ENCODE data around the gene ING2. TPM values are rescaled to one million over a fixed set of nuclear protein-coding genes. Genes with fewer than 3 reads are reported as not detected.
"Not testable (repeated sequence)": the region's sequence is repeated elsewhere in the genome, so short reads cannot be mapped to it uniquely, and the experiment has no call there.

Gene ING2
- total RNA-seq, 1 experiment from 2014 or later = 8.1 TPM

DNA sequence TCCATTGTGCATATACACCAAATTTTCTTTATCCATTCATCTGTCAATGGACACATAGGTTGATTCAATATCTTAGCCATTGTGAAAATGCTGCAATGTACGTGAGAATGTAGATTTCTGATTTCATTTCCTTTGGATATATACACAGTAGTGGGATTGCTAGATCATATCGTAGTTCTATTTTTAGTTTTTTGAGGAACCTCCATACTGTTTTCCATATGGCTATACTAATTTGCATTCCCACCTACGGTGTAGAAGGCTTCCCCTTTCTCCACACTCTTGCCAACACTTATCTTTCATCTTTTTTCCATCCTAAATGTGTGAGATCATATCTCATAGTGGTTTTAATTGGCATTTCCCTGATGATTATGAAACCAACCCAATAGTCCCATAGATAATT is 43.4 kb downstream of the ING2 start:
- DNase-seq (ENCODE audit: low spot score) = no peak

DNA sequence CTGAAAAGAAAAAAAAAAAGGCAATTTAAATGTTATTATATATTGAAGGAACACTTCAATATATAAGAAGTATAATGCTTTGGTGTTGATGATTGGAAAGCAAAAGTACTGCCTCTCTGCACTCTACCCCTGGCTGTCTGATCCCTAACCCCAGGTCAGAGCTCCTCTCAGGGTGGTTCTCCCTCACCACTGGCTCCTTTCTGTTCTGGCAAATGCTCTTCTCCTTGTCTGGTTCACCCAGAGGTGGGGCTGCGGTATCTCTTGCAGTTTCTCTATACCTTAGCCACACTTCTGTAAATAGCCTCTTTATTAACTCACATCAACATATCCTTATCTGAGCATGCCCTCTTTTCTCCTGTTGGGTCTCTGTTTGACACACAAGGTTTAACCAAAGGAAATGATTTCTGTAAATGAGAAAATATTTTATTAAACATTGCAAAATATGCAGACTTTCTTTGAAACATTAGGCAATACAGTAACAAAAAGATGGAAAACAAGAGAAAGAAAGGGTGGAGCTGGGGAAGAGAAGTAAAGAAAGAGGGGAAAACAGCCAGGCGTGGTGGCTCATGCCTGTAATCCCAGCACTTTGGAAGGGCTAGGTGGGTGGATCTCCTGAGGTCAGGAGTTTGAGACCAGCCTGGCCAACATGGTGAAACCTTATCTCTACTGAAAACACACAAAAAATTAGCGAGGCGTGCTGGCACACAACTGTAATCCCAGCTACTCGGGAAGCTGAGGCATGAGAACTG is 45.7 kb downstream of the ING2 start:
- no peak for DNase-seq (ENCODE audit: low spot score)

GRCh38 chr4:183552274-183553146 is 47.7 kb downstream of the ING2 start:
- DNase-seq (ENCODE audit: low spot score) = no peak

GRCh38 chr4:183553147-183553478 is 48.3 kb downstream of the ING2 start:
- not testable (repeated sequence) for DNase-seq (ENCODE audit: low spot score)

GRCh38 chr4:183553601-183554345 is 48.9 kb downstream of the ING2 start:
- DNase-seq (ENCODE audit: low spot score) = no peak

DNA sequence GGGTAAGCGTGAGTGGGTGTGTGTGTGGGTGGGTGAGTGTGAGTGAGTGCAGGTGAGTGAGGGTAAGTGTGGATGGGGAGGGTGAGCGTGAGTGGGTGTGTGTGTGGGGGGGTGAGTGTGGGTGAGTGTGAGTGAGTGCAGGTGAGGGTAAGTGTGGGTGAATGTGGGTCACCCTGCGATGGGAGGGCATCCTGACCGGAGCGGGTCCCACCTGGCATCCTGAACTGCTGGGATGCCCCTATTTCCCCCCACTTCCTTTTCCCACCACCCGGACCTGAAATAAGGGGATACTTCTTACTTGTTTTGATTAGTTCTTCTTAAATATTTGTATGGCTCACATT is 49.5 kb downstream of the ING2 start:
- DNase-seq (ENCODE audit: low spot score) = no peak

DNA sequence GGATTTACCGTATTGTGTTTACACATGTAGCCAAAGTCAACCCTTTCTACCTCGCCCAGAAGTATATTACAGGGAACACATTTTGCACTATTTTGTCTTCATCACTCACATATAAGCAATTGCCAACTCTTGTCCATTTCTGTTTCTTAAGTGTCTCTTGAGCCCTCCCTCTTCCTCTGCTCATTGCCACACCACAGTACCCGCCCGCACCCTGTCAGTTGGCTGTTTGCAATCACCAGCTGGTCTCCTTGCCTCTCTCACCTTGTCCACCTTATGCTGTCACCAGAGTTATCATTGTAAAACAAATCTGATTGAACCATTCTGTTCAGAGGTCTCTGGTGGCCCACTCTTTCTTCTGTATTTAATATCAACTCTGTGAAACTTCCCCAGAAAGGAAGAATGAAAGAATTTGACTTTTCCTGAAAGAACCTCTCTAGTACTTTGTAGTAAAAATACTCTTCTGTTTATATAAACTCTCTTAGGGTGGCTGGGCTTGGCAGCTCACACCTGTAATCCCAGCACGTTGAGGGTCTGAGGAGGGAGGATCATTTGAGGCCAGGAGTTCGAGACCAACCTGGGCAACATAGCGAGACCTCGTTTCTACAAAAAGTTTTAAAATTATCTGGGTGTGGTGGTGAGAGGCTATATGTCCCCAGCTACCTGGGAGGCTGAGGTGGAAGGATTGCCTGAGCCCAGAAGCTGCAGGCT is 50.2 kb downstream of the ING2 start:
- DNase-seq (ENCODE audit: low spot score) = no peak

DNA sequence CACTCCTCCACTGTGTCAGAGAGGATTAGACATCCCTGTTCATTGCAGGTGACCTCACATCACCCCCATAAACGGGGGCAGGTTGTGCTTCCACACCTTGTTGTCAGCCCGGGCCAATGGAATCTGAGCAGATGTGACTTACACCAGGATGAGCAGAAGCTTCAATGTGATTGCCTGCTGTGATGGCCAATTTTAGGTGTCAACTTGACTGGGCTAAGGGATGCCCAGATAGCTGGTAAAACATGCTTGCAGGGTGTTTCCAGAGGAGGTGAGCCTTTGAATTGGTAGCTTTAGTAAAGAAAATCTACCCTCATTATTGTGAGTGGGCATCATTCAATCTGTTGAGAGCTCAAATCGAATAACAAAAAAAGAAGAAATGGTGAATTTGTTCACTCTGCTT is 52.1 kb downstream of the ING2 start:
- DNase-seq (ENCODE audit: low spot score) = no peak

DNA sequence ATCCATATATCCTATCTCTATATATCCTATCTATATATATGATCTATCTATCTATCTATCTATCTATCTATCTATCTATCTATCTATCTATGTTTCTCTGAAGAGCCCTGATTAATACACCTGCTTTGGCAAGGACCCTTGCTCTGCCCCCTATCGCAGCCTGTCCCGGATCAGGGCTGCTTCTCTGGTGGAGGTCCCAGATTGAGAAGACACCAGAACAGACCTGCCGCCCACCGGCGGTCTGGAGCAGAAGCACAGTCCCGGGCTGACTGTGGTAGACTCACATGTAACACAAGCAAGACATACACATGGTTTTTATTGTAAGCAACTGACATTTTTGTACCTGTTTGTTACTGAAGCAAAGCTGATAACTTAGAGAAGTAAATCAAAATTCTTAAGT is 52.8 kb downstream of the ING2 start:
- DNase-seq (ENCODE audit: low spot score) = no peak

DNA sequence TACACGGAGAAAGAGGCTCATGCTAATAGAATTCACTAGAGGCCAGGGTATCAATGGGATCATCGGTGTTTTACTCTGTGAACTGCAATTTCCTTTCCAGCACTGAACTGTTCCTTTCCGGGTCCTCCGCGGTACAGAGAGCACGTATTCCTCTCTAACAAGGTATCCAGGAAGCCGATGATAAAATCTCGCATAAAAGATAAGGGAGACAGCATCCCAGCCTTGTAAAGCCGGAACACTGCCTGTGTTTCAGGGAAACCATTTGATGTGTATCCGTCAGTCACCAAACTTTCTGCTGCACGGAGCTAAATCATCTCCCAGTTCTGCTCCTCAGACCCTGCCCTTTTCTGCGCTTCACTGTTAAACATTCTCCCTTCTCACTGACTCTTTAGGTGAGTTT is 54.0 kb downstream of the ING2 start:
- no peak for DNase-seq (ENCODE audit: low spot score)

- DNase-seq (ENCODE audit: low spot score) = no peak
Observed at GRCh38 chr4:183561905-183562304, 57.0 kb downstream of the ING2 start.

Other genes starting within 250 kb of the ING2 start
- gene CLDN22, start 184.8 kb upstream of the ING2 start, total RNA-seq (2014; rRNA removed; shearing (Covaris generic)) = not detected in 2 replicates
- gene CLDN24, start 182.6 kb upstream of the ING2 start, total RNA-seq (2014; rRNA removed; shearing (Covaris generic)) = not detected in 2 replicates
- gene CDKN2AIP, start 60.4 kb upstream of the ING2 start, total RNA-seq (2014; rRNA removed; shearing (Covaris generic)) = 17.8 and 18.8 TPM in 2 replicates
- 22.1 and 25.3 TPM in 2 replicates for gene RWDD4, start 154.1 kb downstream of the ING2 start, total RNA-seq (2014; rRNA removed; shearing (Covaris generic))
- gene TRAPPC11, start 154.2 kb downstream of the ING2 start, total RNA-seq (2014; rRNA removed; shearing (Covaris generic)) = 6.6 and 9.8 TPM in 2 replicates

Measured in HT-29 (cell line).